ENCODE data around the gene PKNOX1. TPM values are rescaled to one million over a fixed set of nuclear protein-coding genes. Genes with fewer than 3 reads are reported as not detected.

The PKNOX1 gene
- total and polyA plus RNA-seq, 9 of the 15 experiments (the other 6 are each of a cell fraction or from before 2014, with no cell fraction given), result 8.8 to 25.9 (median 13.2) TPM

DNA sequence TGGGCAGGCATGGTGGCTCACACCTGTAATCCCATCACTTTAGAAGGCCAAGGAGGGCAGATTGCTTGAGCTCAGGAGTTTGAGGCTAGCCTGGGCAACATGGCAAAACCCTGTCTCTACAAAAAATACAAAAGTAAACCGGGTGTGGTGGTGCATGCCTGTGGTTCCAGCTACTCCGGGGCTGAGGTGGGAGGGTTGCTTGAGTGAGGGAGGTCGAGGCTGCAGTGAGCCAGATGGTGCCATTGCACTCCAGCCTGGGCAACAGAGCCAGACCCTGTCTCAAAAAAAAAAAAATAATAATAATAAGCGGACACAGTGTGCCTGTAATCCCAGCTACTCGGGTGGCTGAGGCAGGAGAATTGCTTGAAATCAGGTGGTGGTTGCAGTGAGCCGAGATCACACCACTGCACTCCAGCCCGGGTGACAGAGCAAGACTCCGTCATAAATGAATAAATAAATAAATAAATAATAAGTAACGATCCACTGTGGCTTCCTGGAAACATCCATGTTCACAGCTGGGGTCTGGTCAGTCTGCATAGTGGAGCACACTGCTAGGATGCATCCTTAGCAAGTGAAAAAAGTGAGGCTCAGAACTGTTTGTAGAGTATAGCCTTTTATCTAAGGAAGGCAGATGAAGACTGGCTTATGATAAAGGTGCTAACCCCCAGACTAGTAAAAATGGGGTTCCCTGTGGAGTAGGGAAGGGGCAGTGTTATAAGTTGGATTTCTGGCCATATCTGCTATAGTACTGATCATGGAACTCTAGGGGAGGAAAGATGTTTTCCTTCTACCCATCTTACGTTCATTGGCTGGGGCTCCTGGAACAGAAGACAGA lies 15.7 kb downstream of the PKNOX1 start:
- Histone ChIP-seq H3K27me3 (ENCODE audit: control insufficient read depth in 2 of 2, insufficient read depth in 2 of 2, low read length in 2 of 2) (no peaks in the 10 kb centered on the region), H3K27ac (ENCODE audit: extremely low read depth, low read depth, low read length) (no peak overlapping the region; the same call in 1 of the 3 replicates), H3K9me3 (replicated peaks; ENCODE audit: control insufficient read depth, insufficient read depth, low read depth, low read length) (no peaks in the 10 kb centered on the region), H3K9ac (ENCODE audit: insufficient read depth in 1 of 2, low read depth in 2 of 2, low read length in 2 of 2) (peak overlapping the region; percentile 2 to 75; a peak in 2 of 4 replicates), H3K79me2 (ENCODE audit: control insufficient read depth, insufficient read depth, low read length) (peaks cover 17% of the 10 kb centered on the region; the same call in 1 of the 3 replicates), H3K36me3 (ENCODE audit: control insufficient read depth, insufficient read depth, low read length) (peaks cover 11% of the 10 kb centered on the region; the same call in 1 of the 3 replicates), H3K4me3 (no peak overlapping the region), H2AFZ (ENCODE audit: low read depth, low read length) (no peak overlapping the region), H3K4me1 (replicated peaks in 1 of 2; ENCODE audit: control insufficient read depth in 2 of 2, insufficient read depth in 2 of 2, low read length in 2 of 2) (peaks cover 32 to 36% of the 10 kb centered on the region in 2 experiments), H3K9me1 (ENCODE audit: control insufficient read depth, insufficient read depth, low read length) (no peaks in the 10 kb centered on the region), H4K20me1 (replicated peaks; ENCODE audit: control insufficient read depth, insufficient read depth, low read length) (peaks cover 10% of the 10 kb centered on the region), H3K4me2 (ENCODE audit: insufficient read depth, low read length) (peak overlapping the region; percentile 9; the same call in 1 of the 2 replicates)
- no TSS peak for BruUV-seq (replicated peaks)
- DNase-seq (ENCODE audit: extremely low read depth in 1 of 4, low spot score in 3 of 4) (peak in 2 of 4 experiments; percentile 57 to 67), ATAC-seq (peak; percentile 72), FAIRE-seq (no peak)
- intact Hi-C loops (cut with micrococcal nuclease), result no loop called here
- ChIA-PET POLR2A (interaction anchor here (11.8 kb wide), 1 partner anchor 8 kb away, joined by 105 read pairs; no protein-coding TSS in a partner anchor), CTCF (ENCODE audit: low intra/inter-chr PET ratio) (no interaction called here)
- 9% methylated on average over 10 of the region's 10 CpGs for WGBS (ENCODE audit: insufficient coverage, low coverage, missing lambda C conversion rate)
- in situ Hi-C loops (cut with MboI), result no loop called here
- no peak for TF ChIP-seq ZSCAN29 (IDR thresholded peaks at IDR 0.05)
- TF ChIP-seq, protein P1, sequence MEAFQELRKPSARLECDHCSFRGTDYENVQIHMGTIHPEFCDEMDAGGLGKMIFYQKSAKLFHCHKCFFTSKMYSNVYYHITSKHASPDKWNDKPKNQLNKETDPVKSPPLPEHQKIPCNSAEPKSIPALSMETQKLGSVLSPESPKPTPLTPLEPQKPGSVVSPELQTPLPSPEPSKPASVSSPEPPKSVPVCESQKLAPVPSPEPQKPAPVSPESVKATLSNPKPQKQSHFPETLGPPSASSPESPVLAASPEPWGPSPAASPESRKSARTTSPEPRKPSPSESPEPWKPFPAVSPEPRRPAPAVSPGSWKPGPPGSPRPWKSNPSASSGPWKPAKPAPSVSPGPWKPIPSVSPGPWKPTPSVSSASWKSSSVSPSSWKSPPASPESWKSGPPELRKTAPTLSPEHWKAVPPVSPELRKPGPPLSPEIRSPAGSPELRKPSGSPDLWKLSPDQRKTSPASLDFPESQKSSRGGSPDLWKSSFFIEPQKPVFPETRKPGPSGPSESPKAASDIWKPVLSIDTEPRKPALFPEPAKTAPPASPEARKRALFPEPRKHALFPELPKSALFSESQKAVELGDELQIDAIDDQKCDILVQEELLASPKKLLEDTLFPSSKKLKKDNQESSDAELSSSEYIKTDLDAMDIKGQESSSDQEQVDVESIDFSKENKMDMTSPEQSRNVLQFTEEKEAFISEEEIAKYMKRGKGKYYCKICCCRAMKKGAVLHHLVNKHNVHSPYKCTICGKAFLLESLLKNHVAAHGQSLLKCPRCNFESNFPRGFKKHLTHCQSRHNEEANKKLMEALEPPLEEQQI (IDR thresholded peaks at IDR 0.05), result 0 out of 2 replicates have a peak, but pooled peaks have one; percentile 29
- TF ChIP-seq, protein P2, sequence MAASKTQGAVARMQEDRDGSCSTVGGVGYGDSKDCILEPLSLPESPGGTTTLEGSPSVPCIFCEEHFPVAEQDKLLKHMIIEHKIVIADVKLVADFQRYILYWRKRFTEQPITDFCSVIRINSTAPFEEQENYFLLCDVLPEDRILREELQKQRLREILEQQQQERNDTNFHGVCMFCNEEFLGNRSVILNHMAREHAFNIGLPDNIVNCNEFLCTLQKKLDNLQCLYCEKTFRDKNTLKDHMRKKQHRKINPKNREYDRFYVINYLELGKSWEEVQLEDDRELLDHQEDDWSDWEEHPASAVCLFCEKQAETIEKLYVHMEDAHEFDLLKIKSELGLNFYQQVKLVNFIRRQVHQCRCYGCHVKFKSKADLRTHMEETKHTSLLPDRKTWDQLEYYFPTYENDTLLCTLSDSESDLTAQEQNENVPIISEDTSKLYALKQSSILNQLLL (CRISPR knock-in tag; IDR thresholded peaks at IDR 0.05; ENCODE audit: borderline replicate concordance), result no peak
- TF ChIP-seq, protein P3, sequence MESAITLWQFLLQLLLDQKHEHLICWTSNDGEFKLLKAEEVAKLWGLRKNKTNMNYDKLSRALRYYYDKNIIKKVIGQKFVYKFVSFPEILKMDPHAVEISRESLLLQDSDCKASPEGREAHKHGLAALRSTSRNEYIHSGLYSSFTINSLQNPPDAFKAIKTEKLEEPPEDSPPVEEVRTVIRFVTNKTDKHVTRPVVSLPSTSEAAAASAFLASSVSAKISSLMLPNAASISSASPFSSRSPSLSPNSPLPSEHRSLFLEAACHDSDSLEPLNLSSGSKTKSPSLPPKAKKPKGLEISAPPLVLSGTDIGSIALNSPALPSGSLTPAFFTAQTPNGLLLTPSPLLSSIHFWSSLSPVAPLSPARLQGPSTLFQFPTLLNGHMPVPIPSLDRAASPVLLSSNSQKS (CRISPR knock-in tag; IDR thresholded peaks at IDR 0.05), result no peak
- peak; percentile 65 for TF ChIP-seq CBFA2T2 (conservative IDR thresholded peaks at IDR 0.05)
- no peak for TF ChIP-seq RNF2 (IDR thresholded peaks at IDR 0.05)
- TF ChIP-seq, protein P4, sequence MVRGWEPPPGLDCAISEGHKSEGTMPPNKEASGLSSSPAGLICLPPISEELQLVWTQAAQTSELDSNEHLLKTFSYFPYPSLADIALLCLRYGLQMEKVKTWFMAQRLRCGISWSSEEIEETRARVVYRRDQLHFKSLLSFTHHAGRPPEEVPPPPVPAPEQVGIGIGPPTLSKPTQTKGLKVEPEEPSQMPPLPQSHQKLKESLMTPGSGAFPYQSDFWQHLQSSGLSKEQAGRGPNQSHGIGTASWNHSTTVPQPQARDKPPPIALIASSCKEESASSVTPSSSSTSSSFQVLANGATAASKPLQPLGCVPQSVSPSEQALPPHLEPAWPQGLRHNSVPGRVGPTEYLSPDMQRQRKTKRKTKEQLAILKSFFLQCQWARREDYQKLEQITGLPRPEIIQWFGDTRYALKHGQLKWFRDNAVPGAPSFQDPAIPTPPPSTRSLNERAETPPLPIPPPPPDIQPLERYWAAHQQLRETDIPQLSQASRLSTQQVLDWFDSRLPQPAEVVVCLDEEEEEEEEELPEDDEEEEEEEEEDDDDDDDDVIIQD (CRISPR knock-in tag; IDR thresholded peaks at IDR 0.05), result no peak
- no peak for TF ChIP-seq ZFP36 (IDR thresholded peaks at IDR 0.05; ENCODE audit: low read depth, low read length, partially characterized antibody)
- no peak for TF ChIP-seq MXI1 (IDR thresholded peaks at IDR 0.05; ENCODE audit: low read depth, low read length)
- TF ChIP-seq DPF2 (IDR thresholded peaks at IDR 0.05), result peak; percentile 47; the same call in 1 of the 2 replicates
- TF ChIP-seq KDM1A (IDR thresholded peaks at IDR 0.05), result peak in 1 of 2 experiments; percentile 43; a peak in 2 of 4 replicates
- TF ChIP-seq KLF16 (IDR thresholded peaks at IDR 0.05), result 0 out of 2 replicates have a peak, but pooled peaks have one; percentile 52
- TF ChIP-seq, protein P5, sequence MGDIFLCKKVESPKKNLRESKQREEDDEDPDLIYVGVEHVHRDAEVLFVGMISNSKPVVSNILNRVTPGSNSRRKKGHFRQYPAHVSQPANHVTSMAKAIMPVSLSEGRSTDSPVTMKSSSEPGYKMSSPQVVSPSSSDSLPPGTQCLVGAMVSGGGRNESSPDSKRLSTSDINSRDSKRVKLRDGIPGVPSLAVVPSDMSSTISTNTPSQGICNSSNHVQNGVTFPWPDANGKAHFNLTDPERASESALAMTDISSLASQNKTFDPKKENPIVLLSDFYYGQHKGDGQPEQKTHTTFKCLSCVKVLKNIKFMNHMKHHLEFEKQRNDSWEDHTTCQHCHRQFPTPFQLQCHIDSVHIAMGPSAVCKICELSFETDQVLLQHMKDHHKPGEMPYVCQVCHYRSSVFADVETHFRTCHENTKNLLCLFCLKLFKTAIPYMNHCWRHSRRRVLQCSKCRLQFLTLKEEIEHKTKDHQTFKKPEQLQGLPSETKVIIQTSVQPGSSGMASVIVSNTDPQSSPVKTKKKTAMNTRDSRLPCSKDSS (IDR thresholded peaks at IDR 0.05; ENCODE audit: low read depth, partially characterized antibody), result no peak
- 0 out of 2 replicates have a peak, but pooled peaks have one; percentile 52 for TF ChIP-seq GATAD2B (IDR thresholded peaks at IDR 0.05; ENCODE audit: borderline replicate concordance)

Measured in K562 (cell line).